T-helper 1 cell (primary cell): ENCODE results near the gene PRDM16.

ENCODE experiments used
- DNase-seq, 5 donors: peaks; one replicate each; pipeline ENCODE4 v3.0.0-alpha.2; 2012 to 2020

Gene PRDM16

GRCh38 chr1:3440711-3441409 lies 371.9 kb downstream of the PRDM16 start:
- no peak for DNase-seq

GRCh38 chr1:3441410-3441847 lies 372.4 kb downstream of the PRDM16 start:
- no peak for DNase-seq

GRCh38 chr1:3441880-3442279 lies 372.9 kb downstream of the PRDM16 start:
- no peak for DNase-seq

GRCh38 chr1:3442331-3442730 lies 373.3 kb downstream of the PRDM16 start:
- DNase-seq = no peak

GRCh38 chr1:3442901-3443300 lies 373.9 kb downstream of the PRDM16 start:
- no peak for DNase-seq

GRCh38 chr1:3443807-3444206 lies 374.8 kb downstream of the PRDM16 start:
- no peak for DNase-seq

- no peak for DNase-seq
Measured at GRCh38 chr1:3444298-3444697, 375.3 kb downstream of the PRDM16 start.

- no peak for DNase-seq
Measured at GRCh38 chr1:3444736-3445135, 375.7 kb downstream of the PRDM16 start.

GRCh38 chr1:3450202-3450863 lies 381.3 kb downstream of the PRDM16 start:
- no peak for DNase-seq

GRCh38 chr1:3450983-3451382 lies 382.0 kb downstream of the PRDM16 start:
- no peak for DNase-seq

GRCh38 chr1:3451994-3452865 lies 383.2 kb downstream of the PRDM16 start:
- no peak for DNase-seq

GRCh38 chr1:3452866-3453175 lies 383.8 kb downstream of the PRDM16 start:
- DNase-seq = no peak

- DNase-seq = peak; percentile 38 to 67 (median 55)
Measured at GRCh38 chr1:3453203-3453761, 384.3 kb downstream of the PRDM16 start.

- peak in 2 of 5 donors; percentile 14 to 36 for DNase-seq
Measured at GRCh38 chr1:3453891-3454810, 385.1 kb downstream of the PRDM16 start, which contains the start of gene ARHGEF16. Gene ARHGEF16, plus strand, starts transcription at chr1:3454665. Its CDS starts 8,420 bp downstream, at chr1:3463085.

GRCh38 chr1:3454811-3455618 lies 386.0 kb downstream of the PRDM16 start:
- DNase-seq = peak in 1 of 5 donors; percentile 24

- DNase-seq = no peak
Measured at GRCh38 chr1:3455670-3456448, 386.9 kb downstream of the PRDM16 start.

GRCh38 chr1:3456449-3456963 lies 387.5 kb downstream of the PRDM16 start:
- DNase-seq = no peak

GRCh38 chr1:3456964-3457909 lies 388.2 kb downstream of the PRDM16 start:
- DNase-seq = no peak
